Activated T-helper 2 cell treated with anti-CD3 and anti-CD28 coated beads, Interferon-gamma antibody, Interleukin-2, Interleukin-4, amounts not matched to agents 10 μg/mL and 5 μg/mL and 100 μg/mL, durations not matched to agents 14 hours and 24 hours and 36 hours (primary cell): ENCODE data around the gene MCTP1. TPM values are rescaled to one million over a fixed set of nuclear protein-coding genes. Genes with fewer than 3 reads are reported as not detected.
A peak's percentile ranks its signal among the peaks of the same experiment; 100 is the strongest.

Experiments used
- DNase-seq: peaks from one replicate; pipeline ENCODE4 v3.0.0; 2021; ENCODE audit warnings: low spot score
- H3K27ac Mint-ChIP-seq: one replicate; pipeline ENCODE4 v1.8.0; 2021; ENCODE audit warnings: mixed read lengths
- H3K27me3 Mint-ChIP-seq: one replicate; pipeline ENCODE4 v1.8.0; 2021; ENCODE audit warnings: low read depth, mixed read lengths
- H3K36me3 Mint-ChIP-seq: one replicate; pipeline ENCODE4 v1.8.0; 2021; ENCODE audit warnings: low read depth, mixed read lengths
- H3K4me1 Mint-ChIP-seq: one replicate; pipeline ENCODE4 v1.8.0; 2021; ENCODE audit warnings: low read depth, mixed read lengths
- H3K4me3 Mint-ChIP-seq: one replicate; pipeline ENCODE4 v1.8.0; 2021; ENCODE audit warnings: low read depth, mild to moderate bottlenecking, moderate library complexity, mixed read lengths
- H3K9me3 Mint-ChIP-seq: one replicate; pipeline ENCODE4 v1.8.0; 2021; ENCODE audit warnings: mixed read lengths
- intact Hi-C: fragments of 100-400 bp; cut with micrococcal nuclease; formaldehyde crosslinking; loops from one replicate; pipeline ENCODE4 v1.15.1; 2023
- total RNA-seq: library from RNA; stranded (reverse); gene quantifications from 2 replicates; pipeline ENCODE4 v1.2.3, GENCODE V29; 2022

Gene MCTP1
- not detected in 2 replicates for total RNA-seq

GRCh38 chr5:95284572-95285408 lies at the start of gene MCTP1:
TSS of gene MCTP1 (minus strand) at chr5:95285094.
- Mint-ChIP-seq H3K27me3 (peaks cover 62% of the 10 kb centered on the region), H3K27ac (no peak within 1 kb of the TSS), H3K4me3 (peak within 1 kb of the TSS; percentile 58), H3K9me3 (no peaks in the 10 kb centered on the region), H3K36me3 (no peaks in the 10 kb centered on the region), H3K4me1 (peaks cover 4% of the 10 kb centered on the region)
- intact Hi-C loops: no loop called here
- DNase-seq: no peak

DNA sequence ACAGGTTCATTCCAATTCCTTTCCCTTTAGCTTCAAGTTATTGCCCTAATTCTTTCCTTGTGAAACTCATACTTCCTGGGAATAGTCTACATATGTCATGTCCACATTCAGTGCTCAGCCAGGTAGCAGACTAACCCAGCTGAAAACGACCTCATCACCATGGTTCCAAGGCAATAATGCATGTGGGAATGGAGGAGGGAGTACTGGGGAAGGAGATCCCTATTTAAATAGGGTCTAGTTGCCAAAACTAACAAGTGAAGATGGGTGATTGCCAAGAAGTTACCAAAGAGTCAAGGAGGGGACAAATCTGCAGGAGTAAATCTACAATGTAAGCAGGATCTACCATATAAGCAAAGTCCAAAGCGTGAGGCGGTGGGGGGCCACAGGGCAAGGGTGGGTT lies 47.3 kb upstream of the MCTP1 start:
- Mint-ChIP-seq H3K4me1 (no peaks in the 10 kb centered on the region), H3K27me3 (peaks cover 1% of the 10 kb centered on the region), H3K4me3 (no peak overlapping the region), H3K36me3 (no peaks in the 10 kb centered on the region), H3K9me3 (no peaks in the 10 kb centered on the region), H3K27ac (no peak overlapping the region)
- no peak for DNase-seq
- intact Hi-C loops: no loop called here

- no peaks in the 10 kb centered on the region for H3K4me1 Mint-ChIP-seq
- no peaks in the 10 kb centered on the region for H3K9me3 Mint-ChIP-seq
- peaks cover 1% of the 10 kb centered on the region for H3K27me3 Mint-ChIP-seq
- intact Hi-C loops: no loop called here
- no peak overlapping the region for H3K4me3 Mint-ChIP-seq
- no peak for DNase-seq
- no peak overlapping the region for H3K27ac Mint-ChIP-seq
- no peaks in the 10 kb centered on the region for H3K36me3 Mint-ChIP-seq
These were observed 46.5 kb upstream of the MCTP1 start for GRCh38 chr5:95331358-95331757.

GRCh38 chr5:95327211-95327610 lies 42.3 kb upstream of the MCTP1 start:
- intact Hi-C loops: no loop called here
- Mint-ChIP-seq H3K4me3 (no peak overlapping the region), H3K4me1 (no peaks in the 10 kb centered on the region), H3K36me3 (no peaks in the 10 kb centered on the region), H3K27ac (no peak overlapping the region), H3K9me3 (no peaks in the 10 kb centered on the region), H3K27me3 (no peaks in the 10 kb centered on the region)
- no peak for DNase-seq

DNA sequence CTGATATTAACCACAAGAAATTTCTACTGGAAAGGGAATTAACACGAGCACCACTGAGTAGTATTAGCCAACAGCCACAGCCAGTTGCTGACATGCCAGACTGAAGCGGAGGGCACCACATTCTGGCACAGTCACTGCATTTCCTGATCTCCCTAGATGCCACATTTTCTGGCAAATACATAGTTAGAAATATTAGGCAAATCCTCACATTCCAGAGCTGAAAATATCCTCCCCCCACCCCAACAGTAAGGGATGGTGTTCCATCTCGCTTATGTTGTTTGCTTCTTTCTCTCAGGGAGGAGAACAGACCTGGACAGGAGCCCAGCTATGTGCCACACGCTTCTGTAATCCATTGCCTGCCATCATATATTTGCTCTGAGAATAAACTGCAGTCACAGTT lies 32.8 kb upstream of the MCTP1 start:
- Mint-ChIP-seq H3K4me3 (no peak overlapping the region), H3K27ac (no peak overlapping the region), H3K27me3 (no peaks in the 10 kb centered on the region), H3K9me3 (peaks cover 6% of the 10 kb centered on the region), H3K36me3 (no peaks in the 10 kb centered on the region), H3K4me1 (no peaks in the 10 kb centered on the region)
- intact Hi-C loops: no loop called here
- DNase-seq: no peak

GRCh38 chr5:95317085-95317484 lies 32.2 kb upstream of the MCTP1 start:
- no peaks in the 10 kb centered on the region for H3K4me1 Mint-ChIP-seq
- no peaks in the 10 kb centered on the region for H3K27me3 Mint-ChIP-seq
- intact Hi-C loops: no loop called here
- peaks cover 6% of the 10 kb centered on the region for H3K9me3 Mint-ChIP-seq
- no peak overlapping the region for H3K27ac Mint-ChIP-seq
- no peaks in the 10 kb centered on the region for H3K36me3 Mint-ChIP-seq
- no peak for DNase-seq
- H3K4me3 Mint-ChIP-seq: no peak overlapping the region

- H3K4me1 Mint-ChIP-seq: no peaks in the 10 kb centered on the region
- no peaks in the 10 kb centered on the region for H3K36me3 Mint-ChIP-seq
- intact Hi-C loops: no loop called here
- H3K27me3 Mint-ChIP-seq: no peaks in the 10 kb centered on the region
- H3K4me3 Mint-ChIP-seq: no peak overlapping the region
- H3K9me3 Mint-ChIP-seq: no peaks in the 10 kb centered on the region
- no peak for DNase-seq
- no peak overlapping the region for H3K27ac Mint-ChIP-seq
These were observed 19.8 kb upstream of the MCTP1 start for GRCh38 chr5:95304711-95305110.

- no peak for DNase-seq
- Mint-ChIP-seq H3K36me3 (no peaks in the 10 kb centered on the region), H3K9me3 (no peaks in the 10 kb centered on the region), H3K4me1 (no peaks in the 10 kb centered on the region), H3K27me3 (peaks cover 2% of the 10 kb centered on the region), H3K4me3 (no peak overlapping the region), H3K27ac (no peak overlapping the region)
- intact Hi-C loops: no loop called here
These were observed 13.8 kb upstream of the MCTP1 start for GRCh38 chr5:95298651-95299050.

- Mint-ChIP-seq H3K9me3 (no peaks in the 10 kb centered on the region), H3K27me3 (peaks cover 7% of the 10 kb centered on the region), H3K27ac (no peak overlapping the region), H3K4me3 (no peak overlapping the region), H3K4me1 (no peaks in the 10 kb centered on the region), H3K36me3 (no peaks in the 10 kb centered on the region)
- intact Hi-C loops: no loop called here
- DNase-seq: no peak
These were observed 11.4 kb upstream of the MCTP1 start for GRCh38 chr5:95296291-95296690.

DNA sequence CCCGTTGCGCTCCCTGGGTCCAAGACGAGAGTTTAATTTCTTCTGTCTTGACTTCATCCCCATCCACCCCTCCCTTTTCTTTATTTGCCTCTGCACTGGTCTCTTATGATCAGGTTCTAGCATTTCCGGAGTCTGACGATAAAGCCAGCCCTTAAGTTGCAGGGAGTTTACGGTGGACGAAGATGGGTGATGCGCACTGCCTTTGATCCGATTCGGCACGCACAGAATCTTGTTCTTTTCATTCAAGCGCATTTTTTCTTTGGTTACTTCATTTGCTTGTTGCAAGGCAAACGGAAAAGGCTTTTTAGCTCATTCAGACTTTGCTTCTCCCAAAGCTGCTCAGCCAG lies 488 bp upstream of the MCTP1 start:
- intact Hi-C loops: no loop called here
- H3K27me3 Mint-ChIP-seq: peaks cover 61% of the 10 kb centered on the region

DNA sequence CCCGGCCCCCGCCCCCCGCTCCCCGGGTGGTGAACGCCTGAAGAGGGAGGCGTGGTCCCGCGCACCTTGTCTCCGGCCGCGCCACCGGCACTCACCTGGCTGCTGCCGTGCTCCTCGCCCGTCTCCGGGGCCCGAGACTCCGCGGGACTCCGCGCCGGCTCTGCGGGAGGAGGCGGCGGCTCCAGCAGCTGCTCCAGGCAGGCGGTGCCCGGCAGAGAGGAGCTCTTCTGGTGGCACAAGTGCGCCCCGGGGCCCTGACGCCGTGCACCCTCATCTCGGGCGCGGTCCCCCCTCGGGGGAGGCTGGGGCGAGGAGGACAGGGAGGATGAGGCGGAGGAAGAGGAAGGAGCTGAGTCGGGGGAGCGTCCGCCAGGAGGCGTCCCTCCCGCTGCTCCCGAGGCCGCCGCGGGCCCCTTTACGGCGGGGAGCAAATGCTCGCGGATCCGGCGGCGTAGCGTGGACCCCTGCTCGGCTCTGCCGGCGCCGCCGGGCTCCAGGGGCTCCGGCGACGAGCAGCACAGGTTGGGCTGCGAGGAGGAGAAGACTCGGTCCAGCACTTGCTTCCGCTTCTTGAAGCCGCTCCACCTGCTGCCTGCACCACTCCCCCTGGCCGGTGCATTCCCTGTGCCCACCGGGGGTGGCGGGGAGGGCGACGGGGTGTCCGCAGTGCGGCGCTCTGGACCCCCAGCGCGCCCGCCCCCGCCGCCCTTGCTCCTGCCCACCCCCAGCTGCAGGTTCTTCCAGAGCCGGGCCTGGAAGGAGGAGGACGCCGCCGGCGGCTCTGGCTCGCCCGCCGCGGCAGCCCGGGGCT lies 928 bp downstream of the MCTP1 start:
- Mint-ChIP-seq H3K36me3 (no peaks in the 10 kb centered on the region), H3K27ac (no peak overlapping the region), H3K4me1 (peaks cover 4% of the 10 kb centered on the region), H3K9me3 (no peaks in the 10 kb centered on the region), H3K27me3 (peaks cover 63% of the 10 kb centered on the region), H3K4me3 (no peak overlapping the region)
- no peak for DNase-seq
- intact Hi-C loops: no loop called here

More for the DNA sequence above, 488 bp upstream of the MCTP1 start:
- no peak for DNase-seq
- Mint-ChIP-seq H3K36me3 (no peaks in the 10 kb centered on the region), H3K4me3 (peak overlapping the region; percentile 58), H3K27ac (no peak overlapping the region), H3K4me1 (peaks cover 4% of the 10 kb centered on the region), H3K9me3 (no peaks in the 10 kb centered on the region)

GRCh38 chr5:95283022-95283615 lies 1.8 kb downstream of the MCTP1 start:
- Mint-ChIP-seq H3K27me3 (peaks cover 59% of the 10 kb centered on the region), H3K27ac (no peak overlapping the region), H3K4me3 (peak overlapping the region; percentile 38), H3K36me3 (no peaks in the 10 kb centered on the region), H3K9me3 (no peaks in the 10 kb centered on the region), H3K4me1 (peaks cover 4% of the 10 kb centered on the region)
- intact Hi-C loops: no loop called here
- no peak for DNase-seq

DNA sequence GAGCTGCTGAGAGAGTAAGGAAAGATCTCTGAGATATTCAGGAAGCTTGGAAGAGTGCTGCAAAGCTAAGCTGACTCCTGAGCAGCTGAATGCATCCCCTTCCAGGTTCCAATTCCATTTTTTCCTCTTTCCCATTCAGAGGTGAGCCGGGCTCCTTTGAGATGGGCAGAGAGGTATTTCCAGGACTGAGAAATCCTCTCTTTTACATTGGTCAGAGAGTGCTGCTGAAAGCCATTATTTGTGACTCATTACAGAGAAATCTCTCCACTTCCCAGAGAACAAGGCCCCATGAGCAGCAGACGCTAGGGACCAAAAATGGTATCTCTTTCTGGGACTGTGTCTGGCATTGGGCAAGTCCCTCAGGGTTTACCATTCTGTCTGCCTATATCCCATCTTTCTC lies 3.7 kb downstream of the MCTP1 start:
- H3K9me3 Mint-ChIP-seq: no peaks in the 10 kb centered on the region
- peaks cover 48% of the 10 kb centered on the region for H3K27me3 Mint-ChIP-seq
- H3K36me3 Mint-ChIP-seq: no peaks in the 10 kb centered on the region
- no peak overlapping the region for H3K27ac Mint-ChIP-seq
- peaks cover 4% of the 10 kb centered on the region for H3K4me1 Mint-ChIP-seq
- no peak for DNase-seq
- intact Hi-C loops: no loop called here
- no peak overlapping the region for H3K4me3 Mint-ChIP-seq
